GM18861 (cell line): ENCODE measurements around the gene TSPAN31.

Experiments
- ATAC-seq: cut with Tn5 transposase; IDR thresholded peaks from one replicate; pipeline ENCODE4 v1.9.1; 2021; ENCODE audit not compliant: unreplicated experiment

TSPAN31 gene

GRCh38 chr12:57751788-57752667 lies 7.2 kb downstream of the TSPAN31 start, which contains the start of gene CDK4:
TSS of gene CDK4 (minus strand) at chr12:57752310. CDS start at chr12:57751717, 593 bp downstream.
- ATAC-seq: peak; percentile 62

GRCh38 chr12:57752668-57753000 lies 7.8 kb downstream of the TSPAN31 start:
- no peak for ATAC-seq

GRCh38 chr12:57753756-57754337 lies 9.0 kb downstream of the TSPAN31 start:
- no peak for ATAC-seq

GRCh38 chr12:57754411-57755193 lies 9.8 kb downstream of the TSPAN31 start, which contains the start of gene MARCHF9:
TSS of gene MARCHF9 (plus strand) at chr12:57755103. CDS start at chr12:57755529, 426 bp downstream.
- ATAC-seq: peak; percentile 24

GRCh38 chr12:57755194-57755453 lies 10.3 kb downstream of the TSPAN31 start:
- no peak for ATAC-seq

GRCh38 chr12:57755454-57756372 lies 10.9 kb downstream of the TSPAN31 start:
- no peak for ATAC-seq

- no peak for ATAC-seq
Measured at GRCh38 chr12:57756406-57757341, 11.8 kb downstream of the TSPAN31 start.

- ATAC-seq: no peak
Measured at GRCh38 chr12:57757771-57758170, 12.9 kb downstream of the TSPAN31 start.

GRCh38 chr12:57758552-57759359 lies 13.9 kb downstream of the TSPAN31 start:
- ATAC-seq: no peak

- no peak for ATAC-seq
Measured at GRCh38 chr12:57759360-57759980, 14.6 kb downstream of the TSPAN31 start.

GRCh38 chr12:57760347-57760982 lies 15.6 kb downstream of the TSPAN31 start:
- ATAC-seq: no peak

- no peak for ATAC-seq
Measured at GRCh38 chr12:57761391-57761998, 16.7 kb downstream of the TSPAN31 start.

- no peak for ATAC-seq
Measured at GRCh38 chr12:57762463-57762862, 17.6 kb downstream of the TSPAN31 start.

GRCh38 chr12:57763881-57764661 lies 19.2 kb downstream of the TSPAN31 start:
- no peak for ATAC-seq

- no peak for ATAC-seq
Measured at GRCh38 chr12:57764662-57765002, 19.8 kb downstream of the TSPAN31 start.

- ATAC-seq: no peak
Measured at GRCh38 chr12:57765003-57765697, 20.3 kb downstream of the TSPAN31 start.
